IMR-90 (cell line): Measurements from ENCODE around the gene GPHA2. TPM values are rescaled to one million over a fixed set of nuclear protein-coding genes. Genes with fewer than 3 reads are reported as not detected.
A peak's percentile ranks its signal among the peaks of the same experiment; 100 is the strongest.

Source experiments
- ATAC-seq: fragments of 200-7000 bp; cut with Tn5 transposase; 2 replicates; pipeline ENCODE4 v1.9.1; 2020; ENCODE audit warnings: low read depth, mild to moderate bottlenecking, moderate library complexity
- BruUV-seq: library from RNA; stranded (reverse); fragments of 400-500 nt; replicated peaks from 2 replicates; lab custom pipeline; 2021; lab: Mats Ljungman, UMichigan
- CTCF ChIA-PET: fragments of 300-600 bp; formaldehyde crosslinking; extraction: SDS; loops from one replicate; lab custom pipeline; 2021; ENCODE audit warnings: antibody characterized with exemption; lab: Yijun Ruan, JAX
- POLR2A ChIA-PET: fragments of 300-600 bp; sonication (Branson Sonifier 250); formaldehyde crosslinking; loops from one replicate; lab custom pipeline; 2022; ENCODE audit warnings: antibody characterized with exemption; ENCODE audit not compliant: unreplicated experiment; lab: Charles Lee
- DNase-seq: peaks from one replicate; pipeline ENCODE4 v3.0.0; 2013
- H2AFZ ChIP-seq: replicated peaks from 2 replicates; pipeline ENCODE3; 2013; ENCODE audit warnings: low read length, mild to moderate bottlenecking; ENCODE audit not compliant: poor library complexity
- H2AK5ac ChIP-seq: 2 replicates; pipeline ENCODE4 v1.6.1; 2013; ENCODE audit warnings: low read depth, low read length, inconsistent platforms
- H2AK9ac ChIP-seq: replicated peaks from 2 replicates; pipeline ENCODE3; 2013; ENCODE audit warnings: mild to moderate bottlenecking, low read depth, low read length, moderate library complexity; ENCODE audit not compliant: poor library complexity
- H2BK120ac ChIP-seq: 2 replicates; pipeline ENCODE4 v1.6.1; 2013; ENCODE audit warnings: low read depth, low read length, inconsistent platforms
- H2BK15ac ChIP-seq: 3 replicates; pipeline ENCODE4 v1.6.1; 2013; ENCODE audit warnings: low read depth, low read length, inconsistent platforms
- H2BK20ac ChIP-seq: 2 replicates; pipeline ENCODE4 v1.6.1; 2013; ENCODE audit warnings: low read depth, mild to moderate bottlenecking, inconsistent platforms, low read length, moderate library complexity
- H2BK5ac ChIP-seq: 2 replicates; pipeline ENCODE4 v1.6.1; 2013; ENCODE audit warnings: mild to moderate bottlenecking, low read depth, low read length, inconsistent platforms; ENCODE audit not compliant: poor library complexity, severe bottlenecking
- H3K14ac ChIP-seq: replicated peaks from 2 replicates; pipeline ENCODE4 v1.6.1; 2013; ENCODE audit warnings: low read depth, low read length, inconsistent platforms
- H3K18ac ChIP-seq: 2 replicates; pipeline ENCODE4 v1.6.1; 2013; ENCODE audit warnings: low read depth, low read length, control low read depth
- H3K23ac ChIP-seq: 2 replicates; pipeline ENCODE4 v1.6.1; 2013; ENCODE audit warnings: low read depth, low read length, inconsistent platforms
- H3K27ac ChIP-seq: 2 replicates; pipeline ENCODE4 v1.5.1; 2013; ENCODE audit warnings: mild to moderate bottlenecking, control low read depth, low read length; ENCODE audit not compliant: insufficient read depth
- H3K27me3 ChIP-seq: 2 replicates; pipeline ENCODE4 v1.6.1; 2013; ENCODE audit warnings: low read length; ENCODE audit not compliant: control insufficient read depth, insufficient read depth
- H3K36me3 ChIP-seq: 2 replicates; pipeline ENCODE4 v1.6.1; 2013; ENCODE audit warnings: low read length, mixed read lengths; ENCODE audit not compliant: control insufficient read depth, insufficient read depth
- H3K4ac ChIP-seq: 2 replicates; pipeline ENCODE4 v1.6.1; 2013; ENCODE audit warnings: low read depth, low read length, inconsistent platforms
- H3K4me1 ChIP-seq: 2 replicates; pipeline ENCODE4 v1.6.1; 2013; ENCODE audit warnings: low read length, mixed read lengths; ENCODE audit not compliant: control insufficient read depth, insufficient read depth
- H3K4me2 ChIP-seq: 2 replicates; pipeline ENCODE4 v1.6.1; 2013; ENCODE audit warnings: low read depth, mild to moderate bottlenecking, control low read depth, low read length, moderate library complexity
- H3K4me3 ChIP-seq: 2 replicates; pipeline ENCODE4 v1.5.1; 2013; ENCODE audit warnings: low read depth, mild to moderate bottlenecking, control low read depth, low read length, moderate library complexity; ENCODE audit not compliant: insufficient read depth
- H3K56ac ChIP-seq: 2 replicates; pipeline ENCODE4 v1.6.1; 2013; ENCODE audit warnings: low read length, inconsistent platforms; ENCODE audit not compliant: insufficient read depth; ENCODE audit errors: extremely low read depth
- H3K79me1 ChIP-seq, 2 experiments: 2 replicates each; pipeline ENCODE4 v1.6.1; 2013; ENCODE audit warnings: low read length in 2 of 2, inconsistent platforms in 1 of 2, low read depth in 1 of 2
- H3K9ac ChIP-seq: 2 replicates; pipeline ENCODE4 v1.6.1; 2013; ENCODE audit warnings: low read depth, low read length, control low read depth
- H3K9me1 ChIP-seq: 2 replicates; pipeline ENCODE4 v1.6.1; 2013; ENCODE audit warnings: low read length, inconsistent platforms; ENCODE audit not compliant: insufficient read depth
- H3K9me3 ChIP-seq: 2 replicates; pipeline ENCODE4 v1.6.1; 2013; ENCODE audit warnings: low read length; ENCODE audit not compliant: control insufficient read depth, insufficient read depth
- H4K20me1 ChIP-seq: 2 replicates; pipeline ENCODE4 v1.6.1; 2013; ENCODE audit warnings: low read length, inconsistent platforms; ENCODE audit not compliant: insufficient read depth
- H4K5ac ChIP-seq: 2 replicates; pipeline ENCODE4 v1.6.1; 2013; ENCODE audit warnings: mild to moderate bottlenecking, low read depth, low read length, control low read depth
- H4K8ac ChIP-seq, 2 experiments: 2 replicates each; pipeline ENCODE4 v1.6.1; 2013; ENCODE audit warnings: low read depth in 2 of 2, low read length in 2 of 2, control low read depth in 1 of 2, inconsistent platforms in 1 of 2
- H4K91ac ChIP-seq: 2 replicates; pipeline ENCODE4 v1.6.1; 2013; ENCODE audit warnings: low read depth, low read length, inconsistent platforms; ENCODE audit not compliant: insufficient read depth
- MAFK ChIP-seq: IDR thresholded peaks from 2 replicates; pipeline ENCODE4 v1.6.1; 2012; ENCODE audit warnings: low read depth, low read length, improper control_type of control experiment
- POLR2A ChIP-seq: IDR thresholded peaks from 2 replicates; pipeline ENCODE4 v1.6.1; 2012; ENCODE audit warnings: mild to moderate bottlenecking, low read depth, low read length
- RAD21 ChIP-seq: IDR thresholded peaks from 2 replicates; pipeline ENCODE4 v1.6.1; 2012; ENCODE audit warnings: low read length, improper control_type of control experiment
- WGBS, 2 experiments: methylation state at CpG; one replicate each; pipeline versions ENCODE4 v1.1.5 to v1.1.7; 2013; ENCODE audit warnings: missing lambda C conversion rate in 2 of 2; ENCODE audit not compliant: insufficient read length in 1 of 2; ENCODE audit errors: extremely low coverage in 2 of 2; 5-methylcytosine and 5-hydroxymethylcytosine counted together
- dilution Hi-C: fragments of 300-500 bp; cut with HindIII; formaldehyde crosslinking; loops from one replicate; pipeline ENCODE4 v1.14.3; 2018; ENCODE audit warnings: low sequenced_read_pairs; ENCODE audit not compliant: unreplicated experiment
- in situ Hi-C: fragments of 300-500 bp; cut with MboI; formaldehyde crosslinking; loops from 3 replicates; pipeline ENCODE4 v1.14.3; 2019; ENCODE audit warnings: low sequenced_read_pairs, inconsistent platforms, mixed read lengths
- intact Hi-C: fragments of 100-400 bp; cut with micrococcal nuclease; formaldehyde crosslinking; loops from 2 replicates; pipeline ENCODE4 v1.10.0; 2022
- polyA plus RNA-seq, 3 experiments: library from polyadenylated mRNA; depleted of rRNA; stranded (reverse); fragments of >200 nt; gene quantifications; 2 replicates each; pipeline ENCODE4 v1.2.3, GENCODE V29; 2012; ENCODE audit warnings: low replicate concordance in 1 of 3
- total RNA-seq: library from RNA; depleted of rRNA; stranded (reverse); fragments of >200 nt; gene quantifications from 2 replicates; pipeline ENCODE4 v1.2.3, GENCODE V29; 2012

The GPHA2 gene
- total and polyA plus RNA-seq, 2 of the 4 experiments (the other 2 are of a cell fraction): not detected

DNA sequence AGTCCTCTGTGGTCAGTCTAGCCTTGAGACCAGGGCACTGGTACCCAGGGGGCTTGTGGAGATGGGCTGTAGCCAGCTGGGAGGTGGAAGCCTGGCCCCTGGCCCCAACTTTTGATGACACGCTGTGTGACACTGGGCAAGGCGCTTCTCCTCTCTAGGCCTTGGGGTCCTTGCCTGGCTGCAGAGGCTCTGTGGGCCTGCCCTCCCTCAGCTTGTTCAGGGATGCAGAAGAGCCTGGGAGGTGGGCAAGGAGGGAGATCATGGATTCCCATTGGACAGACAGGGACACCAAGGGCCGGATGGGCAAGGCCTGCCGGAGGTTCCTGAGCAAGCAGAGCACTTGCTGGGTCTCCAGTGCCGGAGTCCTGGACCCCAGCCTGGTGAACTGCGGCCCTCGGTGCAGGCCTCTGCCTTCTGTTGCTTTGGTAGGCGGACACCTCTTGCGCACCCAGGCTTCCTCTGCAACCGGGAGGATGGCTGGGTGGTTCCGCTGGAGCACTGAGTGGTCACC, 12.5 kb downstream of the GPHA2 start:
- WGBS, 2 experiments: 80% methylated on average over 2 of the region's 11 CpGs; no CpG with 5 or more reads in 1 of the 2 experiments

More for the DNA sequence above, 12.5 kb downstream of the GPHA2 start:
- no peak overlapping the region for H2BK20ac ChIP-seq
- no peak overlapping the region for H3K4me3 ChIP-seq
- H3K9me3 ChIP-seq: no peaks in the 10 kb centered on the region
- TF ChIP-seq RAD21: no peak
- no peak for TF ChIP-seq POLR2A
- no peak for TF ChIP-seq MAFK
- no peak overlapping the region for H3K14ac ChIP-seq
- peaks cover 9% of the 10 kb centered on the region for H3K4me1 ChIP-seq
- H3K18ac ChIP-seq: no peak overlapping the region
- H2AK5ac ChIP-seq: peak overlapping the region; percentile 71
- dilution Hi-C loops (no loop called here), intact Hi-C loops (no loop called here), in situ Hi-C loops (loop anchor here (5.0 kb wide), 1 partner anchor 84 kb away; no protein-coding TSS in a partner anchor)
- H4K5ac ChIP-seq: no peak overlapping the region
- H3K36me3 ChIP-seq: peaks cover 12% of the 10 kb centered on the region; the same call in 1 of the 2 replicates
- no peak overlapping the region for H3K27ac ChIP-seq
- H2AFZ ChIP-seq: peak overlapping the region; percentile 100
- H4K91ac ChIP-seq: no peak overlapping the region
- no peaks in the 10 kb centered on the region for H3K27me3 ChIP-seq
- H2BK120ac ChIP-seq: peak overlapping the region; percentile 95; the same call in 1 of the 2 replicates
- DNase-seq (no peak), ATAC-seq (no peak)
- H3K79me1 ChIP-seq: peaks cover 5 to 30% of the 10 kb centered on the region in 2 experiments; a peak in 3 of 4 replicates
- H4K8ac ChIP-seq: peak overlapping the region; percentile 47 to 99; a peak in 3 of 4 replicates
- CTCF ChIA-PET: interaction anchor here (1.5 kb wide), 1 partner anchor 74 kb away, joined by 3 read pairs; the partner anchor contains the start of gene BATF2
- POLR2A ChIA-PET: no interaction called here
- no peak overlapping the region for H2BK15ac ChIP-seq
- peak overlapping the region; percentile 84; the same call in 1 of the 2 replicates for H3K23ac ChIP-seq
- no peak overlapping the region for H3K4me2 ChIP-seq
- peak overlapping the region; percentile 96; the same call in 1 of the 2 replicates for H3K4ac ChIP-seq
- no peak overlapping the region for H3K9ac ChIP-seq
- no peaks in the 10 kb centered on the region; the same call in 1 of the 2 replicates for H4K20me1 ChIP-seq
- H3K9me1 ChIP-seq: 0 out of 2 replicates have a peak, but pooled peaks cover 6% of the 10 kb centered on the region
- peak overlapping the region; percentile 96 for H2AK9ac ChIP-seq
- no peak overlapping the region for H2BK5ac ChIP-seq
- BruUV-seq: no TSS peak
- no peak overlapping the region for H3K56ac ChIP-seq
